Effector memory CD4-positive, alpha-beta T cell (primary cell): ENCODE data around the gene THBS3.
"Not testable (repeated sequence)": the region's sequence is repeated elsewhere in the genome, so short reads cannot be mapped to it uniquely, and the experiment has no call there.

Experiments
- DNase-seq, 3 donors: peaks; one replicate each; pipeline ENCODE4 v3.0.0-alpha.2; 2020
- H3K27ac ChIP-seq: 2 replicates; pipeline ENCODE4 v1.7.0; 2013; ENCODE audit warnings: mild to moderate bottlenecking, low read length, moderate library complexity; ENCODE audit not compliant: insufficient read depth, poor library complexity, severe bottlenecking
- H3K27me3 ChIP-seq: replicated peaks from 2 replicates; pipeline ENCODE4 v1.7.0; 2013; ENCODE audit warnings: mild to moderate bottlenecking, low read length; ENCODE audit not compliant: insufficient read depth, control insufficient read depth, poor library complexity, severe bottlenecking
- H3K36me3 ChIP-seq: 2 replicates; pipeline ENCODE4 v1.7.0; 2013; ENCODE audit warnings: mild to moderate bottlenecking, low read length, moderate library complexity; ENCODE audit not compliant: control insufficient read depth, insufficient read depth
- H3K4me1 ChIP-seq: 2 replicates; pipeline ENCODE4 v1.7.0; 2013; ENCODE audit warnings: low read length, mild to moderate bottlenecking; ENCODE audit not compliant: control insufficient read depth, insufficient read depth, poor library complexity, severe bottlenecking
- H3K4me3 ChIP-seq: 2 replicates; pipeline ENCODE4 v1.7.0; 2013; ENCODE audit warnings: low read length, low read depth, mild to moderate bottlenecking; ENCODE audit not compliant: insufficient read depth, poor library complexity, severe bottlenecking
- H3K9me3 ChIP-seq: 2 replicates; pipeline ENCODE4 v1.7.0; 2013; ENCODE audit warnings: mild to moderate bottlenecking, low read length, moderate library complexity; ENCODE audit not compliant: control insufficient read depth

Gene THBS3

DNA sequence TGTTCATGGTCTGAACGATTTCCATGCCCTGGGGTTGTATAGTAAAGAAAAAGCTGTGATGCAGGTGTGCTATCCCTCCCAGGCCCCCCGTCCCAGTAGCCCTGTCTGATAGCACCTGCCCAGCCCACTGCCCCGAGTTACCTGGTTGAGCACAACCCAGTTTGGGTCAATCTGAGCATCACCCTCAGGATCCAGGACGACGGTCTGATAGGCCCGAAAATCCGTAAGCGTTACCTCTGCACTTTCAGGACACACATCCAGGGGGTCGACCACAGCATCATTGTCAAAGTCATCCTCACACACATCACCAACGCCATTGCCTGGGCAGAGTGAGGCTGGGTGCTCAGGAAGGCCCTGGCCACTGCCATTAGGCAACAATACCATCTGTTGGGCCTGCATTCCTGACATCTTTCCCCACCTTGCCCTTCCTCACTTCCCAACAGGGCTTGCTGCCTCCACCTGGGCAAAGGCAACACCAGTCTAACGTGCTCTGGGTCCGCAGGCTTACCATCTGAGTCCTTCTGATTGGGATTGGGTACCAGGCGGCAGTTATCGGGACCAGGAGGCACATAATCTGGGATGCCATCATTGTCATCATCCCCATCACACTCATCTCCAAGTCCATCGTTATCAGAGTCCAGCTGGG, 9.7 kb downstream of the THBS3 start:
- Histone ChIP-seq H3K9me3 (no peaks in the 10 kb centered on the region), H3K36me3 (no peaks in the 10 kb centered on the region), H3K27ac (no peak overlapping the region), H3K4me1 (peaks cover 16% of the 10 kb centered on the region), H3K27me3 (no peaks in the 10 kb centered on the region), H3K4me3 (no peak overlapping the region)
- no peak for DNase-seq

GRCh38 chr1:155196893-155197638, 10.6 kb downstream of the THBS3 start:
- H3K27me3 ChIP-seq, result no peaks in the 10 kb centered on the region
- DNase-seq, result no peak
- H3K4me3 ChIP-seq, result no peak overlapping the region
- no peaks in the 10 kb centered on the region for H3K36me3 ChIP-seq
- H3K9me3 ChIP-seq, result no peaks in the 10 kb centered on the region
- no peak overlapping the region for H3K27ac ChIP-seq
- H3K4me1 ChIP-seq, result peaks cover 24% of the 10 kb centered on the region

DNA sequence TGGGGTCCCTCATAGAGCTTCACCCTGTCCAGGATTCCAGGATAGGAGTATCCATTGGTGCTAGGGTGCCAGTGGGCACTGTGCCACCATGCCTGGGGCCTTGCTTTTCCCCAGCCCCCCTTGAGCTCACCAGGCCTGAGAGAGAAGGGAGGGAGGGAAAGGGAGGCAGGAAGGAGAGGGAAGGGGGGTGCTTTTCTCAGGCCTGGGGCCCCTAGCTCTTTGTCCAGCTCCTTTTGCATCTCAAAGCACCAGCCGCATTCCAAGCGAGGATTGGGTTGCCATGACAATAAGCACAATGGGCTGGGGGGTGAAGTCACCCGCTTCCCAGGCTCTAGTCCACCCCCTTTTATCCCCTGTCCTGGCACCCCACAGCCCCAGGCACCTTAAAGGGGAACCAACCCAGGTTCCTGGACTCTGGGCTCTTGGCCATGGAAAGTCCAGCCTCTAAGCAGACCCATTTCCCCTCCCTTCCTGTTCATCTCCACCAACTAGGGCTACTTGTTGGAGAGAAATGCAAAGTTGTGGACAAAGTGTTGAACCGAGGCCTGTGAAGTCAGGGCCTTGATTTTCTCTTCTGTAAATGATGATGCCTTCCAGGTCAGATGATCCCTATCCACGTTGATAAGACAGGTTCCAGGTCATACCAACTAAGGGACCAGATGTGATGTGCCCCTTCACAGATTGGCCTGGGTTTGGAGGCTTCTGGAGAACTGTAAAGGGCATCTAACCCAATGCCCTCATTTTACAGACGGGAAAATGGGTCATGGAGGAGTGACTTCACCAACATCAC, 11.4 kb downstream of the THBS3 start:
- peak overlapping the region; percentile 70 for H3K27ac ChIP-seq
- DNase-seq, result no peak
- no peaks in the 10 kb centered on the region for H3K9me3 ChIP-seq
- H3K36me3 ChIP-seq, result no peaks in the 10 kb centered on the region
- peaks cover 26% of the 10 kb centered on the region for H3K4me1 ChIP-seq
- no peaks in the 10 kb centered on the region for H3K27me3 ChIP-seq
- H3K4me3 ChIP-seq, result no peak overlapping the region

DNA sequence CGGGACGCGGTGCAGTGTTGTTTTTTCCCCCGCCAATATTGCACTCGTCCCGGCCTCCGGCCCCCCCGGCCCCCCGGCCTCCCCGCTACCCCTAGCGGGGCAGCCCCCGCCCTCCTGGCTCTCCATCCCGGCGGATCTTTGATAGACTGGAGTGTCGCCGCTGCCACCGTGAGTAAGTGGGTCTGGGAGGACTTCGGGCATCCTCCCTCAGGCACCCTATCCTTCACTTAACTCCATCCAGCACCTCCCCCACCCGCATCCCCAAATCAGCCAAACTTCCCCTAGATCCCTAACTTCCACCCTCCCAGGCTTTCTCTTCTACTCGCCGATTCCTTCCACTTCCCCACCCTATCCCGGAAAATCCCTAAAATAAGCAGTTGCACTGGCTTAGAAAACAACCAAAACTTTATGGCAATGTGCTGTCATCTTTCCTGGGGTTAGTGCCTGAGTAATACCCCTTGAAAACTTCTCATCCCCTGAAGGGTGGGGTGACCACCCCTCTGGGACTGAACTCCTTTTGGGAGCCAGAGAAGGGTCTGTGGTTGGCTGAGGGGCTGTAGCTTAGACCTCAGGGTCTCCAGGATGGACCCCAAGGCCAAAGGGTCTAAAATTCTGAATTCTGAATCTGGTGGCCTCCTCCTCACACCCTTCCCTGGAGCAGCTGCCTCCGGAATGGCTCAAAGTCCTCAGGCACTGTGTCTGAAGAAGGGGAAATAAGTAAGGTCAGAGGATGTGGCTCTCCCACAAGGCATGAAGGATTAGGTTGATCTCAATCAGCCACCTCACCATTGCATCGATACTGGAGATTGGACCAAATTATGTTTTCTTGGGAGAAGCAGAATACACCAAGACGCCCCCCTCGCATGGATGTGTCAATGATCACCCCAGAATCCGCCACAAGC, 12.2 kb downstream of the THBS3 start:
- Histone ChIP-seq H3K27me3 (no peaks in the 10 kb centered on the region), H3K36me3 (no peaks in the 10 kb centered on the region), H3K4me3 (peak overlapping the region; percentile 59), H3K4me1 (peaks cover 26% of the 10 kb centered on the region), H3K9me3 (no peaks in the 10 kb centered on the region), H3K27ac (peak overlapping the region; percentile 70)
- DNase-seq, result no peak

DNA sequence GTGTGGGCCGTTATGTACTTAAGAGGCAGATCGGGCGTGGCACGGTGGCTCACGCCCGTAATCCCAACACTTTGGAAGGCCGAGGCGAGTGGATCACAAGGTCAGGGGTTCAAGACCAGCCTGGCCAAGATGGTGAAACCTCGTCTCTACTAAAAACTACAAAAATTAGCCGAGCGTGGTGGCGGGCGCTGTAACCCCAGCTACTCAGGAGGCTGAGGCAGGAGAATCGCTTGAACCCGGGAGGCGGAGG, 13.8 kb downstream of the THBS3 start:
- peak overlapping the region; percentile 70 for H3K27ac ChIP-seq
- H3K9me3 ChIP-seq, DNase-seq, H3K27me3 ChIP-seq, H3K36me3 ChIP-seq: not testable (repeated sequence)
- peaks cover 26% of the 10 kb centered on the region for H3K4me1 ChIP-seq
- H3K4me3 ChIP-seq, result peak overlapping the region; percentile 59

- Histone ChIP-seq H3K27ac (peak overlapping the region; percentile 70), H3K27me3 (no peaks in the 10 kb centered on the region), H3K36me3 (no peaks in the 10 kb centered on the region), H3K9me3 (no peaks in the 10 kb centered on the region), H3K4me3 (peak overlapping the region; percentile 59), H3K4me1 (peaks cover 26% of the 10 kb centered on the region)
- peak; percentile 33 to 54 (median 45) for DNase-seq
These were observed 14.3 kb downstream of the THBS3 start for GRCh38 chr1:155193275-155193990.

DNA sequence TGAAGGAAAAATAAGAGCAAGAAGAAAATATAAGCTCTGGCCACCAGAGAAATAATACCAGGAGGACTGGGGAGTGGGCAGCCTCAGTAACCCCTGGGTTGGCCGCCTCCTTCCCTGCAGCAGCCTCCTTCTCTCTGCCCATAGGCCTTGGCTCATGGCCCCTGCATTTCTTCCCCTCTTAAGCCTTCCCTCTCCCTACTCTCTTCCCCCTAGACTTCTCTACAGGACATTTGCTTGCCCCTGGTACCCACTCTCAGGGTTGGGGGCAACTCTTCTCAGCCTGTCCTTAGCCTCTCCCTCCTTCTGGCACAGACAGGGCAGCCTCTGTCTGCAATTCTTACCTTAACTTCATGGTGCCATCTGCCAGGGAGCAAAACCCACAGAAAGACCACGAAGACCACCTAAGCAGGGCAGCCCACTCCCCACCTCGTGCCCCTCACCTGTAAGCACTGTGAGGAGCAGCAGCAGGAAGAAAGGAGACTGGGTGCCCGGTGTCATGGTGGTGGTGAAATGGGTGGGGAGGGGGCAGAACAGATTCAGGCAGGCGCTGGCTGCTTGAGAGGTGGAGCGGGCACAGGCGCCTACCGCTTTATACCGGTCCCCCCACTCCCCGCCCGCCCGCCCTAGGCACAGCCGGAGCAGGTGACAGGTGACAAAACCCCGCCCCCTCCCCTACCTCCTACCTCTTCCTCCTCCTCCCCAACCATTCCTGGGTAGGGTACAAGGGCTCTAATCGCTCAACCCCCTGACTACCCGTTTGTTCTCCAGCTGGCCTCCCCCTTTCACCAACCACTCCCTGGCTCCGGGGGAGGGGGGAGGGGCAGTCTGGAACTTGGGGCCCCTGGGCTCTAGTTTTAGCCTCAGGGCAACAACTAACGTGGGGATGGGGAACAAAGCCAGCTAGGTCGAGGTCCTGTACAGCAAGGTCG, 15.1 kb downstream of the THBS3 start:
- Histone ChIP-seq H3K4me1 (peaks cover 26% of the 10 kb centered on the region), H3K27ac (peak overlapping the region; percentile 70), H3K27me3 (no peaks in the 10 kb centered on the region), H3K4me3 (peak overlapping the region; percentile 59), H3K9me3 (no peaks in the 10 kb centered on the region), H3K36me3 (no peaks in the 10 kb centered on the region)
- DNase-seq, result peak in 1 of 3 donors; percentile 22

DNA sequence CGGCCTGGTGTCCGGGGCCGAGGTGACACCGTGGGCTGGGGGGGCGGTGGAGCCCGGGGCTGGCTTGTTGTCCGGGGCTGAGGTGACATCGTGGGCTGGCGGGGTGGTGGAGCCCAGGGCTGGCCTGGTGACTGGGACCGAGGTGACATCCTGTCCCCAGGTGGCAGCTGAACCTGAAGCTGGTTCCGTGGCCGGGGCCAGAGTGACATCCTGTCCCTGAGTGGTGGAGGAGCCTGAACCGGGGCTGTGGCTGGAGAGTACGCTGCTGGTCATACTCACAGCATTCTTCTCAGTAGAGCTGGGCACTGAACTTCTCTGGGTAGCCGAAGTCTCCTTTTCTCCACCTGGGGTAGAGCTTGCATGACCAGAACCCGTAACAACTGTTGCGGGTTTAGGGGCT, 15.8 kb downstream of the THBS3 start:
- H3K27me3 ChIP-seq, result no peaks in the 10 kb centered on the region
- H3K36me3 ChIP-seq, result no peaks in the 10 kb centered on the region
- H3K4me1 ChIP-seq, result peaks cover 26% of the 10 kb centered on the region
- DNase-seq, result no peak
- no peak overlapping the region for H3K4me3 ChIP-seq
- no peaks in the 10 kb centered on the region for H3K9me3 ChIP-seq
- H3K27ac ChIP-seq, result no peak overlapping the region
